HG02642 (cell line): ENCODE measurements around the gene NCBP3.
"Not testable (repeated sequence)": the region's sequence is repeated elsewhere in the genome, so short reads cannot be mapped to it uniquely, and the experiment has no call there.

Experiments
- ATAC-seq: cut with Tn5 transposase; IDR thresholded peaks from one replicate; pipeline ENCODE4 v1.9.1; 2021; ENCODE audit warnings: mild to moderate bottlenecking; ENCODE audit not compliant: unreplicated experiment, poor library complexity

NCBP3 gene

DNA sequence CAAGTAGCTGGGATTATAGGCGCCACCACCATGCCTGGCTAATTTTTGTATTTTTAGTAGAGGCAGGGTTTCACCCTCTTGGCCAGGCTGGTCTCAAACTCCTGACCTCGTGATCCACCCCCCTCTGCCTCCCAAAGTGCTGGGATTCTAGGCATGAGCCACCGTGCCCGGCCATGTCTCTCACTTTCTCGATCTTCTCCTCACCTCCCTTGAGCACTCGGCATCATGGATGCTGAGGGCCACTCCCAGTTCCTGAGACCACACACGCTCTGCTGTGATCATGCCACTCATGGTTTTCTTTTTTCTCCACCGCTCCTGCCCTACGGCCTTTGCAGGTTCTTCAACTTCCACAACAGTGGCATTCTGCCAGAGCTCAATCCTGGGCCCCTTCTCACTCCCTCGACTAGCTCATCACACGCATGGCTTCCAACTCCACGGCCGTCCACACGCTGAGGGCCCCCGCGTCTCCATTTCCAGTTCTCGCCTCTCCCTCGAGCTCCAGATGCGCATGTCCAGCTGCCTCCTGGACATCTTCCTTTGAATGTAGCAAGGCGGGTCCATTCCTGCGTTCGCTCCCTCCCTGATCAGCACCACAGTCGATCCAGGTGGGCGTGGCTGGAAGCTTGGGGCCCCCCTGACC, 5.5 kb upstream of the NCBP3 start:
- ATAC-seq: no peak

DNA sequence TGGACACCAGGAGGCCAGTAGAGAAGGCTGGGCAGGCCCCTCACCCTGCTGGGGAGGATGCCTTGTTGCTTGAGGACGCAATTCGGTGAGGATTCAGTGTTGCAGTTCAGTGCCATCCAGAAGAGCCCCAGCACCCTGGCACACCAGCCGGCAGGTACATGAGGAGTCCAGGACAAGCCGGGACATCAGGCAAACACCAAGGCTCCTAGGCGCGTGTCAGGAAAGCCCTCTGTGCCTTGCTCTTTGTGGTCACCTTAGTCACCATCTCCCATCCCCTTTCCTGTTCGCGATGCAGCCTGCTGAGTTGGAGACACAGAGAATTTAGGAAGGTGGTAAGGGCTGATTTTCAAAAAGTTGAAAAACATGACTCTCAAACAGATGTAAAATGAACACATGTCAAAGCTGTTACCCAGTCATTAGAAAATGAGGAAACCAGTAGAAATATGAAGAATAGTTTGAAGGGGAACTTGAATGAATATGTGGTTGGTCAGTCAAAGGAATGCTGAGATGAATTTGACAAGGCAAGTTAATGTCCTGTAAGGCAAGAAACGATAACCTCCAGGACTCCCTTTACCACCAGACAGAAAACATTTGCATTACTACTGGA, 2.3 kb upstream of the NCBP3 start:
- no peak for ATAC-seq

DNA sequence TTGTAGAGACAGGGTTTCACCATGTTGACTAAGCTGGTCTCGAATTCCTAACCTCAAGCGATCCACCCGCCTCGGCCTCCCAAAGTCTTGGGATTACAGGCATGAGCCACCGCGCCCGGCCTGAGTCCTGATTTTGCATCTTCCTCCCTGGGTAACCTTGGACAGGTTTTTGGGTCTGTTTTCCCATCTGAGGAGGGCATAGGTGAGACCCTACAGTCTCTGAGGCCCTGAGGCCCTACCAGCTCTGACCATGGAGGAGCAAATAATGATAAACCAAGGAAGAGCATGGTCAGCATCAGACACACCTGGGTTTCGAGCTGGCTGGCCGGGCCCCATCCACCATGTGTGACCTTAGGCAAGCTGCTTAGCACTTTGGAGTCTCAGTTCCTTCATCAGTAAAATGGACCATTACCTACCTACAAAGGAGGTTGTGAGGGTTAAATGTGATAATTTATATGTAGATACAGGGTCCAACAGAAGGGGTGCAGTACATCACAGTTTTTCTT, 1.2 kb upstream of the NCBP3 start:
- no peak for ATAC-seq

DNA sequence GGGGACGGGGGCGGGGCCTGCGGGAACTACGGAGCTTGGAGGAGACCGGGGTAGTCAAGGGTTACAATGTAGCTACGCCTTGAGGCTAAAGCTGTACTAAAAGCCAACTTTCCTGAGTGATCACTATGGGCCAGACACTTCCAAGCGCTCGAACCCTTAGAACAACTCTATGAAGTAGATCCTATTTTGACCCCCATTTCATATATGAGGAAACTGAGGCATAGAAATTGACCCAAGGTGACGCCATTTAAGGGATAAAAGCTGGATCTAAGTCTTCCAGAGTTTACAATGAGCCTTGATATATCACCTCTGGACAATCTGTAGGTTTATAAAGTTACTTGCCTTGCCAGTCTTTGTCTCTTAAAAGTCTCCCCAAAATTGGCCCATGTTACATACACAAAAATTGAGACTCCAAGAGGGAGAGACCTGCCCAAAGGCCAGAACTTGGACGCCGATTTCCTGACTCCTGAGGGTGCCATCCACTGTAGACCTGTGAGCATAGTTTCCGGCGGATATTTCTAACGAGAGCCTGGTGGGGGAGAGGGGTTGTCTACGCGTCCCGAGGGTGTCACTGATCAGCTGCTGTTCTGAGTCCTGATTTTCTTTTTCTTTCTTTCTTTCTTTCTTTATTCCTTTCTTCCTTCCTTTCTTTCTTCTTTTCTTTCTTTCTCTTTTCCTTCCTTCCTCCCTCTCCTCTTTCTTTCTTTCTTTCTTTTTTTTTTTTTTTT, 555 bp upstream of the NCBP3 start:
- ATAC-seq: no peak

DNA sequence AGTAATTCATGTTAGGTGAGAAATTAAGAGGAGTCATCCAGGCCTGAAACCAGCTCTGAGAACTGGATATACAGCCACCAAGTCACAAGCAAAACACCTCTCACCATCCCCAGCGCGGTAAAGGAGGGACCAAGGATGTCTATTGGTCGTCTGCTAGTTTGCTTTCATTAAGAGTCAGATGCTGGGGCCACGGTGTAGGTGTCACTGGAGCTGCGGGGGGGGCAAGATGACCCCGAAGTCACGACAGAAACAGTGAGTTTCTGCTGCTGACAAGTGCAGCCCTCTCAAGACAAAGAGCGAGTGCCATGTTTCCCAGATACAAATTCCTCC, 790 bp downstream of the NCBP3 start:
- peak; percentile 9 for ATAC-seq

DNA sequence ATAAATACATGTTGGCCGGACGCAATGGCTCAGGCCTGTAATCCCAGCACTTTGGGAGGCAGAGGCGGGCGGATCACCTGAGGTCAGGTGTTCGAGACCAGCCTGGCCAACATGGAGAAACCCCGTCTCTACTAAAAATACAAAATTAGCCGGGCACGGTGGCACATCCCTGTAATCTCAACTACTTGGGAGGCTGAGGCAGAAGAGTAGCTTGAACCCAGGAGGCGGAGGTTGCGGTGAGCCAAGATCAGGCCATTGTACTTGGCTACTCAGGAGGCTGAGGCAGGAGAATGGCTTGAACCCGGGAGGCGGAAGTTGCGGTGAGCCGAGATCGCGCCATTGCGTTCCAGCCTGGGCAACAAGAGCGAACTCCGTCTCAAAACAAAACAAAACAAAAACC, 1.5 kb downstream of the NCBP3 start:
- ATAC-seq: not testable (repeated sequence)

DNA sequence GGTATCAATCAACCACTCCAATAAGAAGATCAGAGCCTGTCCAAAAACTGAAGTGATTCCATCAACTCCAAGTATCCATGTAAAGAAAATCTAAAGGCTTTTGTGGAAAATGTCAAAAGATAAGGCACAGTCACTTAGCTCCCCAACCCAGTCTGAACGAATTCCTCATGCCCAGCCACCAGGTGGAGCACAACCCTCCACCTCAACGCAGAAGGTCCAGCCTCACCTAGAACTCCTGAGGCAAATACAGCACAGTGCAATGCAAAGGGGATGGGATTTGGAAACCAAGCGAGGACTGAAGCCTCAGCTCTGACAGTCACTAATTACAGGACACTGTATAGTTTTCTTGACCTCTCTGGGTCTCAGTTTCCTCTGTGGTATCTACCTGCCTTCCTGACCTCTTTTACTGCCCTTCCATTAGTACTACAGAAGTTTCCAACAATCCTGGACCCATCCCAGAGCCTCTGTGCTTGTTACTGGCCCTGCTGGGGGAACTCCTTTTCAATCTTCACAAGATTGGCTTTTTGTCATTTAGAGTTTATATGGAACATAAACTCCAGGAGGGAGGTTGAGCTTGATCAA, 2.0 kb downstream of the NCBP3 start:
- ATAC-seq: no peak

DNA sequence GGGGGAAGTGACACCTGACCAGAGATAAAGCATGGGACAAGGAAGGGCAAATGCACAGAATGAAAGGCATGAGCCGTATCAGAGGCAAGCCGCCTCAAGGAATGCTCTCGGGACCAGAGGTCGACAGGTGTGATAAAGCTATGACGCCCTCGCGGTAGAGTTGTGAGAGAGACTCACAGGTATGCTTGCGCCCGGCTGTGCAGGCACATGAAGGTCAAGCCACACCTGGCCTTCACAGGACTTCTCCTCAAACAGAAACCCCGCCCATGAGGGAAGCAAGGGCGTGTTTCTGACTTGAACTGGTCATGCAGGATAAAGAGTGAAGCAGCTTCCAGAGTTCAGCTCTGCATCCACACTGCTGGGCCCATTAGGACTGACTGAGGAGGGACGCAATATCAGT, 7.8 kb downstream of the NCBP3 start:
- no peak for ATAC-seq

DNA sequence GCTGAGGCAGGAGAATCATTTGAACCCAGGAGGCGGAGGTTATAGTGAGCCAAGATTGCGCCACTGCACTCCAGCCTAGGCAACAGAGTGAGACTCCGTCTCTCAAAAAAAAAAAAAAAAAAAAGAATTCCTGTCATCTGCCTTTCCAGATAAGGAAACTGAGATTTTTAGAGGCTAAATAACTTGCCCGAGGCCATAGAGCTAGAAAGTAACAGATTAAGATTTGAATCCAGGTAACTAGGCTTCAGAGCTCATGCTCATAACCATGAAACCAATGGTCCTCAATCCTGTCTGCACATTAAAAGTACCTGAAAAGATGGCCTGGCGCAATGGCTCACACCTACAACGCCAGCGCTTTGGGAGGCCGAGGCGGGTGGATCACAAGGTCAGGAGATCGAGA, 9.5 kb downstream of the NCBP3 start:
- no peak for ATAC-seq

DNA sequence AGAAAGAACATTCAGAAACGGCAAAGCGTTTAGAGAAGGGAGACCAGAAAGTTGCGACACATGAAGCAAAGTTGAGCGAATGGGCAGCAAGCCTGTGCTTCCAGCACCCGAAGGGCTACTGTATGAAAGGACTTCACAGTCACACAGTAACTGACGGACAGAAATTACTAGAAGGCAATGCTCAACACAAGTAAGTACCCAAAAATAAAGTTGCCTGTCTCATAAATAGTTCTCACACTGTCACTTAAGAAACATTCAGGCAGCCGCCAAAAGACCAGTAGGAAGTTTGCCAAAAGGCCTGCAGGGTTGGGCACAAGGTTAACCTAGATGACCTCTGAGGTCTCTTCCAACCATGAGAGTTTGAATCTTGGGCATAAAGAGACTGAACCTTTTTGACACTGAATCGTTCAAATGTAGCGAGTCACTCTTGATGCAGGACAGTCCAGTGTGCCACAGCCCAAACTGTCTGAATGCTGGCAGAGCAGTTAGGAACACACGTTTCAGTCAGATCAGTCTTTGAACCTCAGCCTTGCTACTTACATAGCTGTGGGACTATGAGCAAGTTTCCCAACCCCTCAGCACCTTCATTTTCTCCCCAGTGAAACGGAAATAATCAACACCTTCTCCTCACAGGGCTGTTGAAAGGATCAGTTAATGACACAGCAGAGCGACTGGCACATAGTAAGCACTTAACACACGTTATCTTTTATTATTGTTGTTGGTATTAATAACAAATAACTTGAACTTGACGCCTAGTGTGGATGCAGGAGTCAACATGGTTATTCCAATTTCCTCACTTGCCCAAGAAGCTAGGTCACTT, 10.4 kb downstream of the NCBP3 start:
- no peak for ATAC-seq

DNA sequence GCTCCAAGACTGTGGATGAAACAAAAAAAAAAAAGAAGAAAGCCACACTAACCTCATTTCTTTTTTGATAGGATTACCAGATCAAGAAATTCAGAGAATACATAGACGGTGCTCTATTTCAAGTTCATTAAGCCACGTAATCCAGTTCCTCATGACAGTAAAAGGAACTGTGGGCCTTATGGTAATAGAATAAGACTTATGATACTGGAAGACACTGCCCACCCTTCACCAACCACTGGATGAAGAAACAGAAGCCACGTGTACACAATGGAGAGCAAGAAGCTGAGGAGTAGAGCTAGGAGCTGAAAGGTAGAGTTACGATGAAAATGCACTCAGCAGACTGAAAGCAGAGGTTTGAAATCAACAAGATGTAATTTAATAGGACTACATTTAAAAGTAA, 11.2 kb downstream of the NCBP3 start:
- no peak for ATAC-seq

DNA sequence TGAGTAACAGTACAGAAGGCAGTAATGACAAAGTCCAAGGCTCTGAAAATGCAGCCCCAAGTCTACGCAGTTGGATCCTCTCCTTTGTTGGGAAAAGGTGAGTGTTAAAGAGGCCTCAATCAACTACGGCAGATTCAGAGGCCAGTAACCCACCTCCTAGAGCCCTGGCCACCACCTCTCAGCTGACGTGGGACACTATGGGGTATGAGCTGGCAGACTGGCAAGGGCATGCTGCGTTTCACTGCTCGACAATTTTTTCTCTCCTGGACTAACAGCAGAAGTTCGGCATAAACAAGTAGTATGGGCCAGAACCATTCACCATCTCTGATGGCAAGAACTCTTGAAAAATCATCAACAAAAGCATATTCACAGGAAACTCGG, 17.2 kb downstream of the NCBP3 start:
- ATAC-seq: no peak

DNA sequence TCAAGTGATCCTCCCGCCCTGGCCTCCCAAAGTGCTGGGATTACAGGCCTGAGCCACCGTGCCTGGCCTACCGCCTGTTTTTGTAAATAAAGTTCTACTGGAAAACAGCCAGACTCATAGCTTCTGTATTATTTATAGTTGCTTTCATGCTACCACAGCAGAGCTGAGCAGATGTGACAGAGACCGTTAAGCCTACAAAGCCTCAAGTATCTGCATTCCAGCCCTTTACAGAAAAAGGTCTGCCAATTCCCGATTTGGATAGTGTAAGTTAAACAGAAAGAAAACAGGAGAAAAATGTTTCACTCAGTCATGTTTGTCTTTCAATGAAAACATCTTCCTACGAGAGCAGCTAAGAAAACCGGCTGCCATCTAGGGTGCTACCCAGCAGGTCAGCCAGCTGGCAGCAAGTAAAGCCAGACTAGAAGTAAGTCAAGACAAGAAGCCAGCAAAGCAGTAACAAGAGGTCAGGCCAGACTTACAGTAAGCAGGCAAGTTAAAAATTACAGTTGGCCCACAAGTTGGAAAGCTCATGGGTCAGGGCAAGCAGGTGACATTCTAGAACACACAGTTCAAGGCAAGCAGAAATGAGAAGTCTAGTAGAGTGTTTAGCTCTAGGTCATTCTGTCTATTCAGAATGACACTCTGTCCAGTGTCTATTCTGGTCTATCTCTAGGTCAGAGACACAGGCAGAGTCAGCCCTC, 17.7 kb downstream of the NCBP3 start:
- no peak for ATAC-seq

DNA sequence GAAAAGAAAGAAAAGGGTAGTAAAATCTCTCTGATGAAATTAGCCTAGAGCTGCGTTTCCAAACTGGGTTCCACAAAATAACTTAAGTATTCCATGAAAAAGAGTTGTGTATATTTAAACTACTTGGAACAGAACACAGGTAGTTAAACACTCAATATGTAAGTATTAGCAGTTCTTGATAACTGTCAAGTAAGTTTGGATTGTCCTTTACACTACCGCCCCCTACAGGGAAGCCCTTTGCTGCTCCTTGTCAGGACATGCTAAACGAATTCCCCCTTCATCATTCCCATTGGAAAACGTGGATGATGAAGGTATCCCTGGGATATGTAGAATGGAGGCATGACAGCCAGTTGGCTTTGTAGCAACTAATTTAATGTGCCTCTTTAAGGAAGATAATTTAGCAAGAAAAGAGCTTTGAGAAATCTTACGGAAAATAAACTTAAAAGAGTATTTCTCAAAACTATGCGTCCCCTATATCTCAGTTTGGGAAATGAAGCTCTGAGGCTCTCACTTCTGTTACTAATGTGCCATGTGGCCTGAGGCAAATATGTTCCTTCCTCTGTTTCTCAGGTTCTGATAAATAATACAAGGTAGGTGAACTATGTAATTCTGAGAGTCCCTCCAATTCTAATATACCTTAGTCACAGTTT, 18.8 kb downstream of the NCBP3 start:
- no peak for ATAC-seq

DNA sequence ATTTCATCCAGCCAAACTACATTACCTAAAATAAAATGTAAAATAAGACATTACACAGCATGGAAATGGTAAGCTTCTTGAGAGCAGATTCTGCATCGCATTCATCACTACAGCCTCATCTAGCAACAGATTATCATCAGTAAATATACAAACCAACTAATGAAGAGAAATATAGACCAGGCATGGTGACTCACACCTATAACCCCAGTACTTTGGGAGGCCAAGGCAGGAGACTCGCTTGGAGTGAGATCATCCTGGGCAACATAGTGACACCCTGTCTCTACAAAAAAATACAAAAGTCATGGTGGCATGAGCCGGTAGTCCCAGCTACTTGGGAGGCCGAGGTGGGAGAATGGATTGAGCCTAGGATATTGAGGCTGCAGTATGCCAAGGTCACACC, 19.9 kb downstream of the NCBP3 start:
- no peak for ATAC-seq

DNA sequence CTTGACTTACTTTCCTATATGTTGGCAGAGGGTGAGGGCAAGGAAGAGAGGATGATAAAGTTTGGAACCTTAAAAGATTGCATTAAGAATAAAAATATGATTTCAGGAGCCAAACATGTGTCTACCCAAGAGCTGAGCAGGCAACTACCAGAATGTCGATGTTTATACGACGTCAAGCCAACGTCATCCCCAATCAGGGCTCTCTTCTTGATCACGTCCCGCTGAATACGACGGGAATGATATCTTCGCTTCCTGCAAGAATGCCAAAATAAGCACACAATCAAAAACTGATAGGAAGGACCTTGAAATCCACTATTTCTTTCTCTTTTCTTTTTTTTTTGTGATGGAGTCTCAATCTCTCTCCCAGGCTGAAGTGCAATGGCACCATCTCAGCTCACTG, 24.9 kb downstream of the NCBP3 start:
- ATAC-seq: no peak

DNA sequence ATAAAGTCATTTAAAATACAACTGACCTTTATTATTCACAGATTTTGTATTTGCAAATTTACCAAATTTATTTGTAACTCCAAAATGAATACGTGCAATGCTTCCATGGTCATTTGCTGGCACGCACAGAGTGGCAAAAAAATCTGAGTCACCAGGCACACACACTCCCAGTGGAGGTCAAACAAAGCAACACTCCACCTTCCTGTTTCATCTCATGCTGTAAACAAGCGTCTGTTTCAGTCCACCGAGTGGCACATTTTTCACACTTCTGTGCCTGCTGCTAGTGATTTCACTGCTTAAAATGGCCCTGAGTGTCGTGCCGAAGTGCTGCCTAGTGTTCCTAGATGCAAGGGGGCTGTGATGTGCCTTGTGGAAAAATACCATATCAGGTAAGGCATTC, 27.3 kb downstream of the NCBP3 start:
- no peak for ATAC-seq

DNA sequence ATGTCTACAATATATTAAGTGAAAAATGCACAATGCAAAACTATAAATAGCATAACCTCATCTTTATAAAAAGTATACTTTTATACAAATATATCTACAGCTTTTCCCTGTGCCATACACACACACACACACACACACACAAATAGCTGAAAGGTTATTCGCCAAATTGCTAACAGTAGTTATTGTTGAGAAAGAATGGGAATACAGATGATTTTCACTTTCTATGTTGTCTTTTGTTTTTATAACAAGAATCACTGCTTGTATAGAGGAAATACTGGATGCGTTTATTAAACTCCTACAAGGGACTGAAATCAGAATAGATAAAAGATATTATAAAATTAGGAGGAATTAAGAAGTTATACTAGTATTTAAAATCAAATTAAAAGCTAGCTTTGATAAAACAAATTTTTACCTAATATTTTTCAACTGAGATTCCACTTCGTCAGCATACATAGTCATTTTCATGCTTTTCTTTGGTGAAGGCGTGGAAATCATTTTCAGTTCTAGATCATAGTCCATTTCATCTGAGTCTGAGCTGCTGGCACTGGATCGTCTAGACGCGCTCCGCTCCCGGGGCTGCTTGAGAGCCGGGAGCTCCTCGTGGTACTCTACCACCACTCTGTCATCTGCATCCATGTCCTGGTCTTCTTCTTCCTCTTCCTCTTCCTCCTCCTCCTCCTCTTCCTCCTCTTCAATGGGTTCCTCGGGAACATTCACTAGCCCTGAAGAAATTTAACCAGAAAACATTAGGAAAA, 28.0 kb downstream of the NCBP3 start:
- no peak for ATAC-seq

DNA sequence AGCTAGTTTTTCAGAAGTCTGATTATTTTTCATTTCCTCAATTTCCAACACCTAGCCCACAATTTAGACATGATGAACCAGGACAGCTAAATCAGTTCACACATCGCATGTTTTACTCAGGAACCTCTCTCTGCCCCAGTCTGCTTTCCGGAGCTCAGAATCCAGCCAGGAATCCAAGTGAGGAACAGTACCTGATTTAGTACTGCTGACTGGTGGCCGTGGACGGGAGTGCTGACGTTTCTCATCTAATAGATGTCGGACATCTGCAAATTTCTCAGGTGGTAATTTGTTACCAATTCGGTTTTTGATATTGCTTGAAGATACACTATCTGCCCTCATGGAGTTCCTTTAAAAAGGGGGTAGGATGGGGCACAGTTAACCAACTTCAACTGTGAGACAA, 30.1 kb downstream of the NCBP3 start:
- ATAC-seq: no peak
